Neutrophil (primary cell): ENCODE results near the gene TIMM17A.

Experiments used
- H3K27ac ChIP-seq: fragments of 200-600 bp; sonication (generic); 2 replicates; pipeline ENCODE4 v1.5.1; 2016; ENCODE audit warnings: mild to moderate bottlenecking, moderate library complexity
- H3K27me3 ChIP-seq: fragments of 200-600 bp; sonication (generic); 2 replicates; pipeline ENCODE4 v1.6.0; 2016; ENCODE audit warnings: mild to moderate bottlenecking
- H3K36me3 ChIP-seq: fragments of 200-600 bp; sonication (generic); 2 replicates; pipeline ENCODE4 v1.5.1; 2017
- H3K4me1 ChIP-seq, 2 experiments: fragments of 200-600 bp in 1 of 2; sonication (generic) in 1 of 2; 1 replicate in 1 of 2; 2 replicates in 1 of 2; pipeline versions ENCODE4 v1.5.1 to v1.6.1; 2013 to 2016; ENCODE audit warnings: low read depth in 1 of 2, low read length in 1 of 2, mild to moderate bottlenecking in 1 of 2, moderate library complexity in 1 of 2; ENCODE audit not compliant: control insufficient read depth in 1 of 2, insufficient read depth in 1 of 2
- H3K4me3 ChIP-seq, 2 experiments: fragments of 200-600 bp in 1 of 2; sonication (generic) in 1 of 2; 1 replicate in 1 of 2; 2 replicates in 1 of 2; pipeline ENCODE4 v1.5.1; 2013 to 2016; ENCODE audit warnings: low read depth in 1 of 2, low read length in 1 of 2, mild to moderate bottlenecking in 1 of 2, moderate library complexity in 1 of 2
- H3K9me3 ChIP-seq: fragments of 200-600 bp; sonication (generic); 2 replicates; pipeline ENCODE4 v1.5.1; 2016
- CTCF ChIP-seq: fragments of 200-600 bp; sonication (generic); IDR thresholded peaks from 2 replicates; pipeline ENCODE4 v1.5.1; 2016; ENCODE audit warnings: antibody characterized with exemption

Gene TIMM17A

GRCh38 chr1:201941420-201942128 lies 13.7 kb upstream of the TIMM17A start:
- no peak for TF ChIP-seq CTCF
- H3K4me1 ChIP-seq, result no peaks in the 10 kb centered on the region
- H3K4me3 ChIP-seq, result no peak overlapping the region
- no peak overlapping the region for H3K27ac ChIP-seq
- H3K36me3 ChIP-seq, result no peaks in the 10 kb centered on the region
- H3K9me3 ChIP-seq, result no peaks in the 10 kb centered on the region
- peaks cover 30% of the 10 kb centered on the region for H3K27me3 ChIP-seq

GRCh38 chr1:201942129-201942495 lies 13.2 kb upstream of the TIMM17A start:
- no peaks in the 10 kb centered on the region for H3K4me1 ChIP-seq
- H3K36me3 ChIP-seq, result no peaks in the 10 kb centered on the region
- peaks cover 35% of the 10 kb centered on the region for H3K27me3 ChIP-seq
- TF ChIP-seq CTCF, result no peak
- H3K27ac ChIP-seq, result no peak overlapping the region
- no peak overlapping the region for H3K4me3 ChIP-seq
- no peaks in the 10 kb centered on the region for H3K9me3 ChIP-seq

- H3K9me3 ChIP-seq, result no peaks in the 10 kb centered on the region
- H3K27me3 ChIP-seq, result peaks cover 54% of the 10 kb centered on the region
- no peak overlapping the region for H3K4me3 ChIP-seq
- H3K36me3 ChIP-seq, result no peaks in the 10 kb centered on the region
- no peak for TF ChIP-seq CTCF
- no peak overlapping the region for H3K27ac ChIP-seq
- H3K4me1 ChIP-seq, result no peaks in the 10 kb centered on the region
Observed at GRCh38 chr1:201944002-201944401, 11.3 kb upstream of the TIMM17A start.

- peaks cover 58% of the 10 kb centered on the region for H3K27me3 ChIP-seq
- H3K27ac ChIP-seq, result no peak overlapping the region
- H3K36me3 ChIP-seq, result no peaks in the 10 kb centered on the region
- no peak overlapping the region for H3K4me3 ChIP-seq
- no peaks in the 10 kb centered on the region for H3K4me1 ChIP-seq
- TF ChIP-seq CTCF, result no peak
- no peaks in the 10 kb centered on the region for H3K9me3 ChIP-seq
Observed at GRCh38 chr1:201944639-201945038, 10.7 kb upstream of the TIMM17A start.

- Histone ChIP-seq H3K27ac (no peak overlapping the region), H3K4me3 (no peak overlapping the region), H3K27me3 (peaks cover 61% of the 10 kb centered on the region), H3K9me3 (no peaks in the 10 kb centered on the region), H3K4me1 (no peaks in the 10 kb centered on the region), H3K36me3 (no peaks in the 10 kb centered on the region)
- no peak for TF ChIP-seq CTCF
Observed at GRCh38 chr1:201945157-201945556, 10.1 kb upstream of the TIMM17A start.
